ENCODE data around the gene POU2F2.
A peak's percentile ranks its signal among the peaks of the same experiment; 100 is the strongest.

POU2F2 gene

DNA sequence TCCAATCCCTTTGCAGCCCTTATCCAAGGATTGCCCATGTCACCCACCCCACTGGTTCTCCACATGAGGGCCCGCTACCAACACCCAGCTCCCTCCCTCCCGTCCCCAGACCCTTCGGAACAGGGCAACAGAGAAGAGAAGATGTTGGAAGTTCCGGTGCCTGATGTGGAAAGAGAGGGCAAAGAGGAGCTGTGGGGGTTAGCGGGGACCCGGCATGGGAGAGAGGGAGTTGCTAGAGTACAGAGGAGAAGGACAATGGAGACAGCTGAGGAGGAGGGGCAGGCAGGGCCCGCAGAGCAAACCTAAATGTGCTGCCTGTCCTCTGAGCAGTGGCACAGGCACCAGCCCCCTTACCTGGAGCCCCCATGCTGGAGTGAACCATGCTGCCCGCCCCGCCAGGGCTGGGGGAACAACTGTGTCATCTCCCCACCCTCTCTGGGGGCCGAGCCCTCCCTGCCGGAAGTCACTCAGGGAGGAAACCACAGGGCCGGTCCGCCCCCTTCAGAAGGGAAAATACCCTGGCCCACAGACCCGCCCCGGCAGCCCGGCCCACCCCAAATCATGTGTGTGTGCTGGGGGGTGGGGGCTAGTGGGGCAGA is at the start of gene POU2F2:
TSS of gene POU2F2 (minus strand) at position 417 of the 599 bp plus-strand sequence. CDS start at position 382, 35 bp downstream.
- ATAC-seq (ENCODE audit: low read depth) (no peak), DNase-seq (ENCODE audit: low spot score) (no peak)
- peak within 1 kb of the TSS; percentile 6 for H3K27ac ChIP-seq (ENCODE audit: poor library complexity, severe bottlenecking)

DNA sequence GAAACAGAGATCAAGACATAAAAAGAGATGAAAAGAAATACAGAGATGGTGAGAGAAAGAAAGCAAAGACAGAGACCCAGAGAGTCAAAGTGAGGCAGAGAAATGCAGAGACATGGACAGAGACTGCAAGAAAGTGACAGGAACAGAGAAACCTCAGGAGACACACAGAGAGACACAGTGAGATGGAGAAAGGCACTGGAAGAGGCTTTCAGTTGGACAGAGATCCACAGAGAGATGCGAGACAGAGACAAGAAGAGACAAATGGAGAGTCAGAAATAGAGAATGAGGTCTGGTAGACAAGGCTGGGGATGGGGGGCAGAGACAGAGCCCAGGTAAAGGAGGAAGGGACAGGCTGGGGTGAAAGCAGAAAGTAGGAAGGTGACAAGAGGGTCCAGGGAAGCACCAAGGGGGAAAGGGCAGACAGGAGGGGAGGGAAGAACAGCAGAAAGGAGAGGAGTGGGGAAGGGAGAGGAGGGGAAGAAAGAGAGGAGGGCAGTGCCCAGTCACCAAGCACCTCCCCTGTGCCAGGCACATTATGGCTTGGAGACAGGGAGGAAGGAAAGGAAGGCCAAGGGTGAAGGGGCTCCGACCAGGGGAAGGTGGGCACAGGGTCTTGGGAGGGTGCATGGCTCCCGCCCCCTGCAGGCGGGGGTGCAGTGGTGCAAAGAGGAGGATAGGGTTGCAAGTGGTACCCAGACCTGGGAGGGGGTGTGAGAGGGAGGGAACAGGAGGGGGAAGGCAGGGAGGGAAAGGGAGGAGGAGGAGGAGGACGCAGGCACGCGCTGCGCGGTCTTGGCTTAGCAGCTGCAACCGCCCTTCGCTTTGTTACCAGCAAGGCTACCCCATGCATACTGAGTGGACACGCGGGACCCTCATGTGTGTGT is 46.8 kb upstream of the POU2F2 start:
- TF ChIP-seq, protein P1, sequence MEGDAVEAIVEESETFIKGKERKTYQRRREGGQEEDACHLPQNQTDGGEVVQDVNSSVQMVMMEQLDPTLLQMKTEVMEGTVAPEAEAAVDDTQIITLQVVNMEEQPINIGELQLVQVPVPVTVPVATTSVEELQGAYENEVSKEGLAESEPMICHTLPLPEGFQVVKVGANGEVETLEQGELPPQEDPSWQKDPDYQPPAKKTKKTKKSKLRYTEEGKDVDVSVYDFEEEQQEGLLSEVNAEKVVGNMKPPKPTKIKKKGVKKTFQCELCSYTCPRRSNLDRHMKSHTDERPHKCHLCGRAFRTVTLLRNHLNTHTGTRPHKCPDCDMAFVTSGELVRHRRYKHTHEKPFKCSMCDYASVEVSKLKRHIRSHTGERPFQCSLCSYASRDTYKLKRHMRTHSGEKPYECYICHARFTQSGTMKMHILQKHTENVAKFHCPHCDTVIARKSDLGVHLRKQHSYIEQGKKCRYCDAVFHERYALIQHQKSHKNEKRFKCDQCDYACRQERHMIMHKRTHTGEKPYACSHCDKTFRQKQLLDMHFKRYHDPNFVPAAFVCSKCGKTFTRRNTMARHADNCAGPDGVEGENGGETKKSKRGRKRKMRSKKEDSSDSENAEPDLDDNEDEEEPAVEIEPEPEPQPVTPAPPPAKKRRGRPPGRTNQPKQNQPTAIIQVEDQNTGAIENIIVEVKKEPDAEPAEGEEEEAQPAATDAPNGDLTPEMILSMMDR (IDR thresholded peaks at IDR 0.05; ENCODE audit: poor library complexity, severe bottlenecking), result no peak
- no peaks in the 10 kb centered on the region for H3K9me3 ChIP-seq (ENCODE audit: severe bottlenecking)
- H3K36me3 ChIP-seq (ENCODE audit: low read depth), result no peaks in the 10 kb centered on the region
- peaks cover 43% of the 10 kb centered on the region for H3K27me3 ChIP-seq (ENCODE audit: insufficient read depth, poor library complexity, severe bottlenecking)
- DNase-seq (ENCODE audit: low spot score), result no peak
- H3K27ac ChIP-seq (ENCODE audit: poor library complexity, severe bottlenecking), result no peak overlapping the region
- H3K4me3 ChIP-seq (ENCODE audit: severe bottlenecking), result no peak overlapping the region
- ATAC-seq (ENCODE audit: low read depth), result no peak
- no peaks in the 10 kb centered on the region for H3K4me1 ChIP-seq (ENCODE audit: insufficient read depth, poor library complexity, severe bottlenecking)

More for the DNA sequence above, at the start of gene POU2F2:
- H3K36me3 ChIP-seq (ENCODE audit: low read depth), result no peaks in the 10 kb centered on the region
- no peaks in the 10 kb centered on the region for H3K27me3 ChIP-seq (ENCODE audit: insufficient read depth, poor library complexity, severe bottlenecking)
- TF ChIP-seq, protein P1 (IDR thresholded peaks at IDR 0.05; ENCODE audit: poor library complexity, severe bottlenecking), result no peak
- H3K4me1 ChIP-seq (ENCODE audit: insufficient read depth, poor library complexity, severe bottlenecking), result peaks cover 21% of the 10 kb centered on the region
- peak within 1 kb of the TSS; percentile 4 for H3K4me3 ChIP-seq (ENCODE audit: severe bottlenecking)
- no peaks in the 10 kb centered on the region for H3K9me3 ChIP-seq (ENCODE audit: severe bottlenecking)

DNA sequence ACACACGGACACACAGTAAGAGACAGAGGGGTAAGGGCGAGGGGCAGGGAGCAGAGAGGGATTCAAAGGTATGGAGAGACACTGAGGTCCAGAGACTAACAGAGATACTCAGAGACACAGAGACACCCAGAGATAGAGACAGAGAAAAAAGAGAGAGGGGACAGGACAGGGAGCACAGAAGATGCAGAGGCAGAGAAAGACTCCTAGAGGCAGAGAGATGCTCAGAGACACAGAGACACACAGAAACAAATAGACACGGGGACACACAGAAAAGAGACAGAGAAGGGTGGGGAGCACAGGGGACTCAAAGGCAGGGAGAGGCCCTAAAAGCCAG is 45.4 kb upstream of the POU2F2 start:
- H3K4me3 ChIP-seq (ENCODE audit: severe bottlenecking), result no peak overlapping the region
- no peaks in the 10 kb centered on the region for H3K9me3 ChIP-seq (ENCODE audit: severe bottlenecking)
- H3K4me1 ChIP-seq (ENCODE audit: insufficient read depth, poor library complexity, severe bottlenecking), result no peaks in the 10 kb centered on the region
- TF ChIP-seq, protein P1 (IDR thresholded peaks at IDR 0.05; ENCODE audit: poor library complexity, severe bottlenecking), result no peak
- DNase-seq (ENCODE audit: low spot score) (no peak), ATAC-seq (ENCODE audit: low read depth) (no peak)
- no peaks in the 10 kb centered on the region for H3K36me3 ChIP-seq (ENCODE audit: low read depth)
- no peak overlapping the region for H3K27ac ChIP-seq (ENCODE audit: poor library complexity, severe bottlenecking)
- peaks cover 43% of the 10 kb centered on the region for H3K27me3 ChIP-seq (ENCODE audit: insufficient read depth, poor library complexity, severe bottlenecking)

GRCh38 chr19:42176990-42177685 is 44.9 kb upstream of the POU2F2 start:
- no peak overlapping the region for H3K27ac ChIP-seq (ENCODE audit: poor library complexity, severe bottlenecking)
- TF ChIP-seq, protein P1 (IDR thresholded peaks at IDR 0.05; ENCODE audit: poor library complexity, severe bottlenecking), result peak; percentile 61
- DNase-seq (ENCODE audit: low spot score) (no peak), ATAC-seq (ENCODE audit: low read depth) (peak; percentile 92)
- H3K4me3 ChIP-seq (ENCODE audit: severe bottlenecking), result peak overlapping the region; percentile 29
- H3K27me3 ChIP-seq (ENCODE audit: insufficient read depth, poor library complexity, severe bottlenecking), result peaks cover 43% of the 10 kb centered on the region
- H3K4me1 ChIP-seq (ENCODE audit: insufficient read depth, poor library complexity, severe bottlenecking), result no peaks in the 10 kb centered on the region
- H3K9me3 ChIP-seq (ENCODE audit: severe bottlenecking), result no peaks in the 10 kb centered on the region
- no peaks in the 10 kb centered on the region for H3K36me3 ChIP-seq (ENCODE audit: low read depth)

All from RWPE2 (cell line).